Bronchial epithelial cell (primary cell): Measurements from ENCODE around the gene VSTM5. TPM values are rescaled to one million over a fixed set of nuclear protein-coding genes. Genes with fewer than 3 reads are reported as not detected.
"Not testable (repeated sequence)": the region's sequence is repeated elsewhere in the genome, so short reads cannot be mapped to it uniquely, and the experiment has no call there.

Source experiments
- DNase-seq: peaks from one replicate; pipeline ENCODE4 v3.0.0-alpha.2; 2010; ENCODE audit warnings: low read depth
- FAIRE-seq: peaks from 2 replicates; lab custom pipeline; 2011; peaks lifted over from hg19 to GRCh38; lab: Jason Lieb, UNC
- H3K27me3 ChIP-seq: 2 replicates; pipeline ENCODE4 v1.5.1; 2011; ENCODE audit warnings: low read length; ENCODE audit not compliant: control insufficient read depth, insufficient read depth
- H3K36me3 ChIP-seq: 2 replicates; pipeline ENCODE4 v1.5.1; 2011; ENCODE audit warnings: low read length; ENCODE audit not compliant: control insufficient read depth, insufficient read depth
- H3K4me3 ChIP-seq: 2 replicates; pipeline ENCODE4 v1.5.1; 2011; ENCODE audit warnings: mild to moderate bottlenecking, low read depth, low read length, control low read depth
- CTCF ChIP-seq: IDR thresholded peaks from 2 replicates; pipeline ENCODE4 v1.5.1; 2011; ENCODE audit warnings: mild to moderate bottlenecking, moderate library complexity, low read length, control low read depth, inconsistent platforms; ENCODE audit not compliant: insufficient read depth, severe bottlenecking
- total RNA-seq: library from RNA; depleted of rRNA; stranded (reverse); fragments of >200 nt; gene quantifications from 2 replicates; pipeline ENCODE4 v1.2.1, GENCODE V29; 2014

Gene VSTM5
- 0.51 and 0.79 TPM in 2 replicates for total RNA-seq

- no peak for FAIRE-seq
- TF ChIP-seq CTCF: no peak
- H3K36me3 ChIP-seq: no peaks in the 10 kb centered on the region
- no peaks in the 10 kb centered on the region for H3K27me3 ChIP-seq
- peak within 1 kb of the TSS; percentile 40 for H3K4me3 ChIP-seq
- DNase-seq: peak; percentile 42
These were observed at the start of gene VSTM5 for GRCh38 chr11:93850594-93851018. Gene VSTM5 (minus strand): TSS chr11:93850618. CDS start chr11:93850502, 116 bp downstream.

- H3K27me3 ChIP-seq: no peaks in the 10 kb centered on the region
- H3K36me3 ChIP-seq: no peaks in the 10 kb centered on the region
- peak; percentile 77 for TF ChIP-seq CTCF
- FAIRE-seq (no peak), DNase-seq (peak; percentile 72)
- H3K4me3 ChIP-seq: no peak overlapping the region
These were observed 44.9 kb upstream of the VSTM5 start for GRCh38 chr11:93895106-93895862.

GRCh38 chr11:93890391-93891051, 40.1 kb upstream of the VSTM5 start:
- FAIRE-seq: no peak
- TF ChIP-seq CTCF: no peak
- DNase-seq: no peak

GRCh38 chr11:93887111-93887510, 36.7 kb upstream of the VSTM5 start:
- FAIRE-seq (no peak), DNase-seq (no peak)
- no peak for TF ChIP-seq CTCF
- no peak overlapping the region for H3K4me3 ChIP-seq
- H3K27me3 ChIP-seq: peaks cover 4% of the 10 kb centered on the region
- H3K36me3 ChIP-seq: no peaks in the 10 kb centered on the region

More at GRCh38 chr11:93890391-93891051, 40.1 kb upstream of the VSTM5 start:
- H3K36me3 ChIP-seq: no peaks in the 10 kb centered on the region
- H3K27me3 ChIP-seq: peaks cover 4% of the 10 kb centered on the region
- no peak overlapping the region for H3K4me3 ChIP-seq

- not testable (repeated sequence) for H3K27me3 ChIP-seq, FAIRE-seq, H3K4me3 ChIP-seq, H3K36me3 ChIP-seq, DNase-seq
These were observed 28.7 kb upstream of the VSTM5 start for GRCh38 chr11:93879114-93879513.

GRCh38 chr11:93875637-93876036, 25.2 kb upstream of the VSTM5 start:
- no peak overlapping the region for H3K4me3 ChIP-seq
- DNase-seq: no peak
- TF ChIP-seq CTCF: no peak
- no peaks in the 10 kb centered on the region for H3K36me3 ChIP-seq
- H3K27me3 ChIP-seq: no peaks in the 10 kb centered on the region
- no peak for FAIRE-seq
